Esophagus muscularis mucosa (tissue), 4 donors: ENCODE data around the gene SFTPD. TPM values are rescaled to one million over a fixed set of nuclear protein-coding genes. Genes with fewer than 3 reads are reported as not detected.

ENCODE experiments used
- DNase-seq: peaks from one replicate; pipeline ENCODE4 v3.0.0-alpha.2; 2017; ENCODE audit errors: extremely low spot score
- H3K27ac ChIP-seq, 4 donors: fragments of 200-600 bp; sonication (generic); replicated peaks in 1 of 4; 1 replicate in 3 of 4; 2 replicates in 1 of 4; pipeline ENCODE4 v1.5.1; 2016 to 2019; ENCODE audit warnings: mild to moderate bottlenecking in 1 of 4
- H3K27me3 ChIP-seq, 4 donors: fragments of 200-600 bp; sonication (generic); one replicate each; pipeline versions ENCODE4 v1.5.1 to v1.6.0; 2016 to 2019
- H3K36me3 ChIP-seq, 4 donors: fragments of 200-600 bp; sonication (generic); one replicate each; pipeline ENCODE4 v1.5.1; 2016 to 2019
- H3K4me1 ChIP-seq, 4 donors: fragments of 200-600 bp; sonication (generic); one replicate each; pipeline ENCODE4 v1.5.1; 2016 to 2019
- H3K4me3 ChIP-seq, 4 donors: fragments of 200-600 bp; sonication (generic); 1 replicate in 2 of 4; 2 replicates in 2 of 4; pipeline ENCODE4 v1.5.1; 2016 to 2019; ENCODE audit warnings: mild to moderate bottlenecking in 4 of 4, moderate library complexity in 1 of 4
- H3K9me3 ChIP-seq, 4 donors: fragments of 200-600 bp; sonication (generic); 1 replicate in 3 of 4; 2 replicates in 1 of 4; pipeline ENCODE4 v1.5.1; 2016 to 2019
- CTCF ChIP-seq, 3 experiments: fragments of 200-600 bp in 2 of 3; fragments of 450-650 bp in 1 of 3; sonication (generic) in 2 of 3; IDR thresholded peaks; one replicate each; pipeline ENCODE4 v1.5.1; 2017 to 2019; ENCODE audit warnings: antibody characterized with exemption in 3 of 3, mild to moderate bottlenecking in 2 of 3, moderate library complexity in 1 of 3
- EP300 ChIP-seq: sonication (generic); formaldehyde crosslinking; IDR thresholded peaks from one replicate; pipeline ENCODE4 v1.6.1; 2017; ENCODE audit warnings: antibody characterized with exemption
- POLR2A ChIP-seq: fragments of 450-650 bp; IDR thresholded peaks from one replicate; pipeline ENCODE4 v1.6.1; 2017; ENCODE audit warnings: antibody characterized with exemption, moderate library complexity, mild to moderate bottlenecking, low read depth
- POLR2AphosphoS5 ChIP-seq, 2 donors: sonication (generic); formaldehyde crosslinking; IDR thresholded peaks; one replicate each; pipeline ENCODE4 v1.6.1; 2017; ENCODE audit warnings: antibody characterized with exemption in 2 of 2
- WGBS: methylation state at CpG from one replicate; pipeline ENCODE4 v1.1.5; 2018; 5-methylcytosine and 5-hydroxymethylcytosine counted together
- intact Hi-C: fragments of 100-400 bp; cut with DNase I; formaldehyde crosslinking; loops from one replicate; pipeline ENCODE4 v1.15.1; 2023
- total RNA-seq, 4 donors: library from RNA; depleted of rRNA; stranded (reverse); fragments of >200 nt; gene quantifications; one replicate each; pipeline versions ENCODE4 v1.1.0 to v1.2.1, GENCODE V29; 2016

SFTPD gene
- total RNA-seq, 4 donors from 2014 or later = 0.83 to 3.0 (median 1.5) TPM

GRCh38 chr10:79938728-79939406 lies 10.0 kb downstream of the SFTPD start:
- WGBS = 76% methylated on average over 6 of the region's 6 CpGs
- peak; percentile 82 for DNase-seq
- Histone ChIP-seq H3K9me3 (no peaks in the 10 kb centered on the region), H3K27ac (no peak overlapping the region), H3K4me3 (no peak overlapping the region), H3K36me3 (peaks cover 0 to 7% (median 4%) of the 10 kb centered on the region in 4 donors), H3K27me3 (no peaks in the 10 kb centered on the region), H3K4me1 (no peaks in the 10 kb centered on the region)
- intact Hi-C loops = no loop called here
- TF ChIP-seq POLR2AphosphoS5 (IDR thresholded peaks at IDR 0.05) (no peak), EP300 (no peak), POLR2A (no peak), CTCF (IDR thresholded peaks at IDR 0.05) (no peak)

GRCh38 chr10:79937701-79938151 lies 11.2 kb downstream of the SFTPD start:
- H3K36me3 ChIP-seq = peaks cover 0 to 7% (median 4%) of the 10 kb centered on the region in 4 donors
- intact Hi-C loops = no loop called here
- peak; percentile 53 for DNase-seq
- no peak overlapping the region for H3K4me3 ChIP-seq
- TF ChIP-seq POLR2A (no peak), CTCF (IDR thresholded peaks at IDR 0.05) (no peak), POLR2AphosphoS5 (IDR thresholded peaks at IDR 0.05) (no peak), EP300 (no peak)
- 88% methylated on average over 10 of the region's 10 CpGs for WGBS
- H3K27ac ChIP-seq = no peak overlapping the region
- H3K4me1 ChIP-seq = no peaks in the 10 kb centered on the region
- no peaks in the 10 kb centered on the region for H3K9me3 ChIP-seq
- H3K27me3 ChIP-seq = no peaks in the 10 kb centered on the region

- H3K9me3 ChIP-seq = no peaks in the 10 kb centered on the region
- TF ChIP-seq POLR2AphosphoS5 (IDR thresholded peaks at IDR 0.05) (no peak), EP300 (no peak), POLR2A (no peak), CTCF (IDR thresholded peaks at IDR 0.05) (no peak)
- no peaks in the 10 kb centered on the region for H3K27me3 ChIP-seq
- no peaks in the 10 kb centered on the region for H3K4me1 ChIP-seq
- no peak overlapping the region for H3K27ac ChIP-seq
- H3K36me3 ChIP-seq = peaks cover 0 to 7% (median 4%) of the 10 kb centered on the region in 4 donors
- WGBS = 76% methylated on average over 8 of the region's 9 CpGs
- no peak overlapping the region for H3K4me3 ChIP-seq
- intact Hi-C loops = no loop called here
- DNase-seq = peak; percentile 60
Observed at GRCh38 chr10:79936625-79937615, 12.0 kb downstream of the SFTPD start.

- peaks cover 0 to 7% (median 4%) of the 10 kb centered on the region in 4 donors for H3K36me3 ChIP-seq
- peaks cover 4 to 9% (median 6%) of the 10 kb centered on the region in 4 donors for H3K4me1 ChIP-seq
- H3K27ac ChIP-seq = no peak overlapping the region
- H3K9me3 ChIP-seq = no peaks in the 10 kb centered on the region
- 83% methylated on average over 3 of the region's 3 CpGs for WGBS
- intact Hi-C loops = no loop called here
- DNase-seq = no peak
- H3K4me3 ChIP-seq = no peak overlapping the region
- H3K27me3 ChIP-seq = peaks cover 0 to 3% (median 0%) of the 10 kb centered on the region in 4 donors
- TF ChIP-seq POLR2AphosphoS5 (IDR thresholded peaks at IDR 0.05) = no peak
- no peak for TF ChIP-seq EP300
Observed at GRCh38 chr10:79933961-79934360, 14.9 kb downstream of the SFTPD start.

- peaks cover 0 to 3% (median 0%) of the 10 kb centered on the region in 4 donors for H3K27me3 ChIP-seq
- H3K27ac ChIP-seq = no peak overlapping the region
- DNase-seq = no peak
- H3K4me1 ChIP-seq = peaks cover 4 to 9% (median 6%) of the 10 kb centered on the region in 4 donors
- intact Hi-C loops = no loop called here
- WGBS = 82% methylated on average over 4 of the region's 4 CpGs
- H3K36me3 ChIP-seq = peaks cover 0 to 6% (median 4%) of the 10 kb centered on the region in 4 donors
- TF ChIP-seq POLR2A (no peak), EP300 (no peak), CTCF (IDR thresholded peaks at IDR 0.05) (no peak), POLR2AphosphoS5 (IDR thresholded peaks at IDR 0.05) (no peak)
- no peak overlapping the region for H3K4me3 ChIP-seq
- H3K9me3 ChIP-seq = no peaks in the 10 kb centered on the region
Observed at GRCh38 chr10:79932841-79933379, 16.0 kb downstream of the SFTPD start.
